ENCODE results near the gene SARS2.

SARS2 gene

DNA sequence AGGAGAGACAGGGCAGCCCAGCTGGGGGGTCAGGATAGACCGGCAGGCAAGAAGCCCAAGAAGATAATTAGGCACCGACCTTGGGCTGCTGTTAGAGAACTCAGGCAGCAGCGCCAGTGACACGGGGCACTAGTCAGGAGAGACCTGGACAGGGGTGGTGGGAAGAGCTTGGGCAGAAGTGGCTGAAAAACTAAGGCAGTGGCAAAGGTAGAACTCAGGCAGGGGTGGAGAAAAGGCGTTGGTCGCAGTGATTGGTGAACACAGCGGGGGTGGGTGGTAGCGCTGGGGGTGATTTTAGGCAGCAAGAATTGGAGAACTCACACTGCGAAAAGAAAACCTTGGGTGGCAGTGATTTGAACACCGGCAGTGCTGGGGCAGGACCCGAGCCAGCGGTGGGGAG is 22.9 kb downstream of the SARS2 start:
- Histone ChIP-seq H3K36me3 (ENCODE audit: control insufficient read depth, insufficient read depth, low read length) (peaks cover 8% of the 10 kb centered on the region), H3K4me3 (ENCODE audit: low read length) (no peak overlapping the region), H3K4me1 (ENCODE audit: control insufficient read depth, insufficient read depth, low read length) (no peaks in the 10 kb centered on the region), H3K27ac (ENCODE audit: low read depth, low read length) (no peak overlapping the region), H3K27me3 (ENCODE audit: control insufficient read depth, insufficient read depth, low read length) (peaks cover 4% of the 10 kb centered on the region), H3K9ac (ENCODE audit: low read length) (no peak overlapping the region)

DNA sequence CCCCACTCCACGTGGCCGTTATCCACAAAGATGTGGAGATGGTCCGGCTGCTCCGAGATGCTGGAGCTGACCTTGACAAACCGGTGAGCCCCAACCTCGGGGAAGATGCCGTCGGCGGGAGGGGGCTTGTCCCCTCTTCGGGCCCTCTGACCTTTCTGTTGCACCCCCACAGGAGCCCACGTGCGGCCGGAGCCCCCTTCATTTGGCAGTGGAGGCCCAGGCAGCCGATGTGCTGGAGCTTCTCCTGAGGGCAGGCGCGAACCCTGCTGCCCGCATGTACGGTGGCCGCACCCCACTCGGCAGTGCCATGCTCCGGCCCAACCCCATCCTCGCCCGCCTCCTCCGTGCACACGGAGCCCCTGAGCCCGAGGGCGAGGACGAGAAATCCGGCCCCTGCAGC is 23.3 kb downstream of the SARS2 start:
- H3K4me3 ChIP-seq (ENCODE audit: low read length) = no peak overlapping the region
- H3K9ac ChIP-seq (ENCODE audit: low read length) = no peak overlapping the region
- peaks cover 8% of the 10 kb centered on the region for H3K36me3 ChIP-seq (ENCODE audit: control insufficient read depth, insufficient read depth, low read length)
- H3K27me3 ChIP-seq (ENCODE audit: control insufficient read depth, insufficient read depth, low read length) = peaks cover 4% of the 10 kb centered on the region
- no peak overlapping the region for H3K27ac ChIP-seq (ENCODE audit: low read depth, low read length)
- H3K4me1 ChIP-seq (ENCODE audit: control insufficient read depth, insufficient read depth, low read length) = no peaks in the 10 kb centered on the region

DNA sequence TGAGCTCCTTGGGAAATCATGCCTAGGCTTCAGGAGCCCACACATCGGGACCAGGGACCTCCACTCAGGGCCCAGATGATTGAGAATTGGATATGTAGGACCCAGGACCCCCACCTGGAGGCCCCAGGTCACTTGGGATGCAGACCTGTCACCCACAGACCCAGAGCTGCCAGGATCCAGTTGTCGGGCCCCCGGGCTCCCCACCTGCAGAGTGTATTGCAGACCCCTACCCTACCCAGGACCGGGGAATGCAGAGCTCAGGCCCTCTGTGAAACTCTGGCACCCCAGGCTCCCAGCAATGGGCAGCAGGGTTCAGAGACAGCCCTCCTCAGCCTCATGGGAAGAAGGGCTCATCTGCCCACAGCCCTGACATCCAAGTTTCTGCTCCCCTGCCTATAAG is 24.9 kb downstream of the SARS2 start:
- Histone ChIP-seq H3K4me3 (ENCODE audit: low read length) (no peak overlapping the region), H3K9ac (ENCODE audit: low read length) (no peak overlapping the region), H3K36me3 (ENCODE audit: control insufficient read depth, insufficient read depth, low read length) (peaks cover 8% of the 10 kb centered on the region), H3K4me1 (ENCODE audit: control insufficient read depth, insufficient read depth, low read length) (peaks cover 2% of the 10 kb centered on the region), H3K27me3 (ENCODE audit: control insufficient read depth, insufficient read depth, low read length) (no peaks in the 10 kb centered on the region), H3K27ac (ENCODE audit: low read depth, low read length) (no peak overlapping the region)

DNA sequence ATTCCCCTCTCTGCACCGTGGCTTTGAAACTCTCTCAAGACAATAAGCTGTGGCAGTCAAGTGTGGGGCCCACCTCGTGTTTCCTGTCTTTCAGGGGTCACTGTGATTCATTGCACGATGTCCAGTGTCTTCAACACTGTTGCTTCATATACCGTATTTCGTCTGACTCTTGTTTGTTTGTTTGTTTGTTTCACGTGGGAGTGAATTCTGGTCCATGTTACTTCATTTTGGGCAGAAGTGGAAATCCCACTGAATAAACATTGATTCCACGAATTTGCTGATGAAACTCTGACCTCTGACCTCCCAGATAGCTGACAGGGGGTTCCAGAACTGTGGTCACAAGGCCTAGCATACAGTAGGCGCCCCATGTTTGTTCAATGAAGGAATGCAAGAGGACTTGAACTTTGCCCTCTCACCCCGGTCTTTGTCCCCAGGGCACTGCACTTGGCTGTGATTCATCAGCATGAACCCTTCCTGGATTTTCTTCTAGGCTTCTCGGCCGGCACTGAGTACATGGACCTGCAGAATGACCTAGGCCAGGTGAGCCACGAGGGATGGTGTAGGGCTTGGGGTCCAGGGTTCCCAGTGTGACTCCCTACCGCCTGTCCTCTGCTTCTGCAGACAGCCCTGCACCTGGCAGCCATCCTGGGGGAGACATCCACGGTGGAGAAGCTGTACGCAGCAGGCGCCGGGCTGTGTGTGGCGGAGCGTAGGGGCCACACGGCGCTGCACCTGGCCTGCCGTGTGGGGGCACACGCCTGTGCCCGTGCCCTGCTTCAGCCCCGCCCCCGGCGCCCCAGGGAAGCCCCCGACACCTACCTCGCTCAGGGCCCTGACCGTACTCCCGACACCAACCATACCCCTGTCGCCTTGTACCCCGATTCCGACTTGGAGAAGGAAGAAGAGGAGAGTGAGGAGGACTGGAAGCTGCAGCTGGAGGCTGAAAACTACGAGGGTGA is 25.7 kb downstream of the SARS2 start:
- no peak overlapping the region for H3K4me3 ChIP-seq (ENCODE audit: low read length)
- no peak overlapping the region for H3K9ac ChIP-seq (ENCODE audit: low read length)
- H3K27me3 ChIP-seq (ENCODE audit: control insufficient read depth, insufficient read depth, low read length) = no peaks in the 10 kb centered on the region
- H3K36me3 ChIP-seq (ENCODE audit: control insufficient read depth, insufficient read depth, low read length) = peaks cover 8% of the 10 kb centered on the region
- no peak overlapping the region for H3K27ac ChIP-seq (ENCODE audit: low read depth, low read length)
- peaks cover 7% of the 10 kb centered on the region for H3K4me1 ChIP-seq (ENCODE audit: control insufficient read depth, insufficient read depth, low read length)

DNA sequence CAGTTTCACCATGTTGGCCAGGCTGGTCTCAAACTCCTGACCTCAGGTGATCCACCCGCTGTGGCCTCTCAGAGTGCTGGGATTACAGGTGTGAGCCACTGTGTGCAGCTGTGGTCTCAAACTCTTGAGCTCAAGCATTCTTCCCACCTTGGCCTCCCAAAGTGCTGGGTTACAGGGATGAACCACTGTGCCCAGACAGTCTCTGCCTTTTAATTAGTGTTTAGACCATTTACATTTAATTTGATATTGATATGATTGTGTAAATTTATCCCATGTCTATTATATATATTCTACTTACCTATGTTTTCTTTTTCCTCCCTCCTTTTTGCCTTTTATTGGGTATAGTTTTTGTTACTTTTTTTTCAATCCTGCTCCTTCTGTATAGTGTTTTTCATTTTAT is 28.9 kb downstream of the SARS2 start:
- Histone ChIP-seq H3K4me1 (ENCODE audit: control insufficient read depth, insufficient read depth, low read length) (peaks cover 7% of the 10 kb centered on the region), H3K27ac (ENCODE audit: low read depth, low read length) (no peak overlapping the region), H3K4me3 (ENCODE audit: low read length) (no peak overlapping the region), H3K36me3 (ENCODE audit: control insufficient read depth, insufficient read depth, low read length) (peaks cover 6% of the 10 kb centered on the region), H3K9ac (ENCODE audit: low read length) (no peak overlapping the region), H3K27me3 (ENCODE audit: control insufficient read depth, insufficient read depth, low read length) (no peaks in the 10 kb centered on the region)

DNA sequence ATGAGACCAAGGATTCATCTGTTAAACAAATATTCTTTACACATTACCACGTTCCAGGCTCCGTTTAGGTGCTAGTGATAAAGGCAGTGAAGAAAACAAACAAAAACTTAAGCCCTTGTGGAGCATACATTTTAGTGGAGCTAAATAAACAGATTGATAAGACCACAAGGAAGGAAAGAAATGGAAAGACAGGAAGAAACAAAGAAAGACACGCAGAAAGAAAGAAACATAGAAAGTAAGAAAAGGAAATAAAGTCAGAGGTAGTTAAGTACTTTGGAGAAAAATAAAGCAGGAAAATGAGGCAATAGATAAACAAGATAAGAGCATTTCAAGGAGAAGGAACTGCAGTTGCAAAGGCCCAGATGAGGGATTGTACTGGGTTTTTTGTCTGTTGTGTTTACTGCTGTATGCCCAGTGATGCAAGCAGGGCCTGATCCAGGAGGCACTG is 29.8 kb downstream of the SARS2 start:
- no peaks in the 10 kb centered on the region for H3K27me3 ChIP-seq (ENCODE audit: control insufficient read depth, insufficient read depth, low read length)
- peaks cover 7% of the 10 kb centered on the region for H3K4me1 ChIP-seq (ENCODE audit: control insufficient read depth, insufficient read depth, low read length)
- peaks cover 3% of the 10 kb centered on the region for H3K36me3 ChIP-seq (ENCODE audit: control insufficient read depth, insufficient read depth, low read length)
- no peak overlapping the region for H3K27ac ChIP-seq (ENCODE audit: low read depth, low read length)
- peak overlapping the region; percentile 76 for H3K4me3 ChIP-seq (ENCODE audit: low read length)
- H3K9ac ChIP-seq (ENCODE audit: low read length) = no peak overlapping the region

DNA sequence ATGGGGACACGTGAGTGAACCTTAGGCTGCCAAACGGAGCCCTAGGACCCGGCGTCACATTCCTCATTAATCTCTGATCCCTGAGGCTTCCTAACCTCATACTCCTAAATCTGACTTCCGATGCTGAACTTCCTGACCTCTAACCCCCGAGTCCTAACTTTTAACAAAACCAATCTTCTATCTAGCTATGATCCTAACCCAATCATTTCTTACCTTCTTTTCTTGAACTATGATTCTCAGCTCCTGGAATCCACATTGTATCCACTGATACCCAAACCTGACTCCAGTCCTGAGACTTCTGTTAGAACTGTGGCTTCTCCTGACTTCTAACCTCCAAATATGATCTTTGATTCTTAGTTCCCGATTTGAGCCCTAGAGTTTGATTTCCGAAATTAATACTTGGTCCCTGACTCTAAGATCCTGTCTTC is 30.3 kb downstream of the SARS2 start:
- peak overlapping the region; percentile 62 for H3K27ac ChIP-seq (ENCODE audit: low read depth, low read length)
- H3K4me1 ChIP-seq (ENCODE audit: control insufficient read depth, insufficient read depth, low read length) = peaks cover 7% of the 10 kb centered on the region
- H3K4me3 ChIP-seq (ENCODE audit: low read length) = peak overlapping the region; percentile 76
- peak overlapping the region; percentile 51 for H3K9ac ChIP-seq (ENCODE audit: low read length)
- H3K36me3 ChIP-seq (ENCODE audit: control insufficient read depth, insufficient read depth, low read length) = no peaks in the 10 kb centered on the region
- H3K27me3 ChIP-seq (ENCODE audit: control insufficient read depth, insufficient read depth, low read length) = no peaks in the 10 kb centered on the region

DNA sequence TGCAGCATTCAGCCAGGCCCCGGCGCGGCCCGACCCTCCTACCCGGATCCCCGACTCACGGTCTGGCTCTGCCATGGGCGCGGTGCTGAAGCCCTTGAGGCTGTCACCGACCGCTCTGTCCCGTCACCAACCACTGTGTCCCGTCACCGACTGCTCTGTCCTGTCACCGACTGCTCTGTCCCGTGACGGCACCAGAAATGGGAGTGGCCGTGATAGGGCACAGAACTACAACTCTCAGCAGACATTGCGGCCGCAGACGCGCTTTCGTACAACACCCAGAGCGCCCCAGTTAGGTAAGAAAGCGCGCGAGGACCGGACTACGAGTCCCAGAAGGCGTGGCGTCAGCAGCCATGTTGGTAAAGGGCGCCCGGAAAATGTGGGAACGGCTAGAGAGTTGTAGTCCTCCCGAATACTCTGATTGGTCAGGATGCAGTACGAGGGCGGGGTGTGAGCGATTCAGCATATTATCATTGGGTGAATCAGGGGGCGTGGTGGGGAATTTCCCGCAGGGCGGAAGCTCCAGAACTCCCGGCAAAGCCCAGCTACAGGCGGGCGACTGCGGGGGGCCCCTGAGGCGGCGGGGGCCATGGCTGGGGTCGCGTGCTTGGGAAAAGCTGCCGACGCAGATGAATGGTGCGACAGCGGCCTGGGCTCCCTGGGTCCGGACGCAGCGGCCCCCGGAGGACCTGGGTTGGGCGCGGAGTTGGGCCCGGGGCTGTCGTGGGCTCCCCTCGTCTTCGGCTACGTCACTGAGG is 30.9 kb downstream of the SARS2 start, which contains the start of the genes NFKBIB and SIRT2:
NFKBIB (plus strand) TSS at position 523 of the 755 bp plus-strand sequence; CDS start at position 587, 64 bp downstream.
SIRT2 (minus strand) TSS at position 172 of the 755 bp plus-strand sequence; CDS start at position 75, 97 bp downstream.
- peak within 1 kb of the TSS; percentile 95 for H3K4me3 ChIP-seq (ENCODE audit: low read length)
- no peaks in the 10 kb centered on the region for H3K36me3 ChIP-seq (ENCODE audit: control insufficient read depth, insufficient read depth, low read length)
- peaks cover 7% of the 10 kb centered on the region for H3K4me1 ChIP-seq (ENCODE audit: control insufficient read depth, insufficient read depth, low read length)
- peak within 1 kb of the TSS; percentile 80 for H3K27ac ChIP-seq (ENCODE audit: low read depth, low read length)
- no peaks in the 10 kb centered on the region for H3K27me3 ChIP-seq (ENCODE audit: control insufficient read depth, insufficient read depth, low read length)
- peak within 1 kb of the TSS; percentile 90 for H3K9ac ChIP-seq (ENCODE audit: low read length)

DNA sequence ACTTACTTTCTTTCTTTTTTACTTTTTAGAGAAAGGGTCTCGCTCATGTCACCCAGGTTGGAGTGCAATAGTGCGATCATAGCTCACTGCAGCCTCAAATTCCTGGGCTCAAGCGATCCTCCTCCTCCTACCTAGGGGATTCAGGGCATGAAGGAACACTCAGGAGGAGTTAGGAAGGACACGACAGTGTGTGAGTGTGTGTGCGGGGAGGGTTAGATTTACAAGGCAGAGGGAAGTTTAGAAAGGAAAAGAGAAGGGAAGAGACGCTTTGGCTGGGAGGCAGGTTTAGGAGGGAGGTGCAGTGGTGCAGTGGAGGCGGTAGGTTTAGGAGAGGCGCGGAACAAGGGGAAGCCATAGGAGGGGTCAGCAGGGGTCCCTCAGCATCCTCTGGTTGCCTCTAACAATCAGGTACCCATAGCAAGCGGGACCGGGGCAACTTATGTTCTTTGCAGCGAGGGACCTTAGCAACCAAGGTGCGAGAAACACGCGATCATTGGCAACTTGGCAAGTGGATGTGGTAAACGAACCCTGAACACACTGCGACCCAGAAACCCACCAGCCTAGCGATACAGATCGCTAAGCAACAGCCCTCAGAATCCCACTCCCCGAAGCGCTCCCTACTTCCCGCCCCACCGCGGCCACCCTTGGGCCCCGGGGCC is 31.6 kb downstream of the SARS2 start:
- no peaks in the 10 kb centered on the region for H3K36me3 ChIP-seq (ENCODE audit: control insufficient read depth, insufficient read depth, low read length)
- H3K27me3 ChIP-seq (ENCODE audit: control insufficient read depth, insufficient read depth, low read length) = no peaks in the 10 kb centered on the region
- H3K9ac ChIP-seq (ENCODE audit: low read length) = peak overlapping the region; percentile 90
- H3K4me3 ChIP-seq (ENCODE audit: low read length) = peak overlapping the region; percentile 95
- peaks cover 7% of the 10 kb centered on the region for H3K4me1 ChIP-seq (ENCODE audit: control insufficient read depth, insufficient read depth, low read length)
- H3K27ac ChIP-seq (ENCODE audit: low read depth, low read length) = peak overlapping the region; percentile 80

DNA sequence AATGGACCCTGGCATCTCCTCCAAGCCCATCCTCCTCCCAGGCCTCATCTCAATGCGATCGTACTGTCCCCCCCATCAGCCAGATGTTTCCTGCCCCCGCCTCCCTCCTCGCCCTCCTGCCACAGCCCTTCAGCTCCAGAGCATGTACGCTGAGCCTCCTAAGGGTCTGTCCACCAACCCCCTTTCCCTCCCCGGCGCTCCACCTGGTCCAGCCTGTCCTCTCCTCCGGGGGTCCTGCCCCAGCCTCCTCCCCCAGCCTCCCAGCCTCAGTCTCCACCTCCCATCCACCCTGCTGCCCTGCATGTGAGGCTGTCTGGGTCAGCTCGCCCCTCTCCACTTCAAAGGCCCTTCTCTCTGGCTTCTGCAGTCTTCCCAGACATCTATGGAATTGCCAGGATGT is 35.6 kb downstream of the SARS2 start:
- Histone ChIP-seq H3K27me3 (ENCODE audit: control insufficient read depth, insufficient read depth, low read length) (no peaks in the 10 kb centered on the region), H3K4me1 (ENCODE audit: control insufficient read depth, insufficient read depth, low read length) (no peaks in the 10 kb centered on the region), H3K36me3 (ENCODE audit: control insufficient read depth, insufficient read depth, low read length) (peaks cover 2% of the 10 kb centered on the region), H3K9ac (ENCODE audit: low read length) (no peak overlapping the region), H3K27ac (ENCODE audit: low read depth, low read length) (no peak overlapping the region), H3K4me3 (ENCODE audit: low read length) (no peak overlapping the region)

DNA sequence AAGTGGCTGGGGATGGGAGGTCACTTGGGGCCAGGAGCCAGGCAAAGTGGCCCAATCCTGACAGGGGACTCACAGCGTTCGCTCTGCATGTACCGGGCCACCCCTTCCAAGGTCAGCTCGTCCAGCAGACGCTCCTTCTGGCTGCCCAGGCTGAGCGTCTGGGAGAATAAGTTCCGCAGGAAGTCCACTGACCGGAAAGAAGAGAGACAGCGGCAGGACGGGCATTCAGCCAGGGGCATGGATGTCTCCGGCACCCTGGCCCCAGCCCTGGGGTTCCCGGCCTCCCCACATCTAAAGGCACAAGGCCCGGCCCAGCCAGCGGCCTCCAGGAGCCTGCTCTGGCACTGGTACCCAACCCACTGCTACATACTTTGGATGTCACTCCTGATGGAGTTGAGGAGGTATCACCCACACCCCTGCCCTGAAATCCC is 37.2 kb downstream of the SARS2 start:
- peaks cover 16% of the 10 kb centered on the region for H3K36me3 ChIP-seq (ENCODE audit: control insufficient read depth, insufficient read depth, low read length)
- no peak overlapping the region for H3K9ac ChIP-seq (ENCODE audit: low read length)
- no peaks in the 10 kb centered on the region for H3K27me3 ChIP-seq (ENCODE audit: control insufficient read depth, insufficient read depth, low read length)
- no peak overlapping the region for H3K4me3 ChIP-seq (ENCODE audit: low read length)
- no peak overlapping the region for H3K27ac ChIP-seq (ENCODE audit: low read depth, low read length)
- no peaks in the 10 kb centered on the region for H3K4me1 ChIP-seq (ENCODE audit: control insufficient read depth, insufficient read depth, low read length)

DNA sequence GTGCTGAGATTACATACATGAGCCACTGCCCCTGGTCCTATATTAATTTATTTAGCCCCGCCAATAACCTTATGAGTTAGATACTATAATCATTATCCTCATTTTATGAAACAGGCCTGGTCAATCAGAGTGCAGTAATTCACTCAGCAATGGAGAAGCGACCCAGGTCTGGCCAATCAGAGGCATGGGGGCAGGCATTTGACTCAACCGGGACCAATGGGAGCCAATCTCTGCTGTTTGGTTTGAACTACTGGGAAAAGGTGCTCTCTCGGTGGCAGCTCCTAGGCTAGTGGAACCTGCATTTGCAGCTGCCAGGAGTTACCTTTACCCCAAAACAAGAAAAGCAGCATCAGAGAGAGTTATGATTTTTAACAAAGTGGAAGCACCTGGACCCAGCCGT is 37.7 kb downstream of the SARS2 start:
- no peaks in the 10 kb centered on the region for H3K4me1 ChIP-seq (ENCODE audit: control insufficient read depth, insufficient read depth, low read length)
- no peak overlapping the region for H3K27ac ChIP-seq (ENCODE audit: low read depth, low read length)
- no peaks in the 10 kb centered on the region for H3K27me3 ChIP-seq (ENCODE audit: control insufficient read depth, insufficient read depth, low read length)
- no peak overlapping the region for H3K9ac ChIP-seq (ENCODE audit: low read length)
- H3K36me3 ChIP-seq (ENCODE audit: control insufficient read depth, insufficient read depth, low read length) = peaks cover 17% of the 10 kb centered on the region
- no peak overlapping the region for H3K4me3 ChIP-seq (ENCODE audit: low read length)

Data from rectal smooth muscle tissue (tissue), 1 donor.